GM19193 (cell line): ENCODE results near the gene ZMYND10.

ENCODE experiments used
- POLR2A ChIP-seq: IDR thresholded peaks from 4 replicates; pipeline ENCODE4 v1.6.1; 2011; ENCODE audit not compliant: insufficient read depth, insufficient read length; ENCODE audit errors: extremely low read depth

Gene ZMYND10

GRCh38 chr3:50358355-50358910, 12.9 kb upstream of the ZMYND10 start:
- TF ChIP-seq POLR2A, result no peak

GRCh38 chr3:50357481-50357880, 11.9 kb upstream of the ZMYND10 start:
- TF ChIP-seq POLR2A, result no peak

- no peak for TF ChIP-seq POLR2A
These were observed 11.0 kb upstream of the ZMYND10 start for GRCh38 chr3:50356553-50356952.

GRCh38 chr3:50355829-50356552, 10.5 kb upstream of the ZMYND10 start:
- TF ChIP-seq POLR2A, result no peak

- no peak for TF ChIP-seq POLR2A
These were observed 9.3 kb upstream of the ZMYND10 start for GRCh38 chr3:50354850-50355249.

- TF ChIP-seq POLR2A, result no peak
These were observed 8.7 kb upstream of the ZMYND10 start for GRCh38 chr3:50354186-50354764.

GRCh38 chr3:50353245-50354004, 7.9 kb upstream of the ZMYND10 start:
- TF ChIP-seq POLR2A, result no peak

GRCh38 chr3:50352781-50353180, 7.2 kb upstream of the ZMYND10 start:
- TF ChIP-seq POLR2A, result no peak

- no peak for TF ChIP-seq POLR2A
These were observed 5.8 kb upstream of the ZMYND10 start for GRCh38 chr3:50351323-50351697.

- peak; percentile 96 for TF ChIP-seq POLR2A
These were observed 5.2 kb upstream of the ZMYND10 start, which contains the start of the genes CYB561D2 and NPRL2 for GRCh38 chr3:50350527-50351322. TSS of gene CYB561D2 (plus strand) at chr3:50350862. CDS start at chr3:50351434, 572 bp downstream. TSS of gene NPRL2 (minus strand) at chr3:50350775. CDS start at chr3:50350652, 123 bp downstream.

GRCh38 chr3:50350213-50350526, 4.6 kb upstream of the ZMYND10 start:
- TF ChIP-seq POLR2A, result no peak

- no peak for TF ChIP-seq POLR2A
These were observed 1.8 kb upstream of the ZMYND10 start for GRCh38 chr3:50347187-50347813.

- TF ChIP-seq POLR2A, result no peak
These were observed 524 bp downstream of the ZMYND10 start for GRCh38 chr3:50345008-50345407.
